Subcutaneous adipose tissue (tissue), 4 donors: ENCODE results near the gene FUT1. TPM values are rescaled to one million over a fixed set of nuclear protein-coding genes. Genes with fewer than 3 reads are reported as not detected.

ENCODE experiments used
- total RNA-seq, 4 donors: library from RNA; depleted of rRNA; stranded (reverse); fragments of >200 nt; gene quantifications; one replicate each; pipeline ENCODE4 v1.1.0, GENCODE V29; 2016
- TF ChIP-seq, protein P1 (sequence below): fragments of 450-650 bp; IDR thresholded peaks from one replicate; pipeline ENCODE4 v1.5.1; 2016; ENCODE audit warnings: low read depth, mild to moderate bottlenecking, control low read depth, antibody characterized with exemption, moderate library complexity

FUT1 gene
- total RNA-seq, 4 donors from 2014 or later = 1.0 to 7.2 (median 4.4) TPM

DNA sequence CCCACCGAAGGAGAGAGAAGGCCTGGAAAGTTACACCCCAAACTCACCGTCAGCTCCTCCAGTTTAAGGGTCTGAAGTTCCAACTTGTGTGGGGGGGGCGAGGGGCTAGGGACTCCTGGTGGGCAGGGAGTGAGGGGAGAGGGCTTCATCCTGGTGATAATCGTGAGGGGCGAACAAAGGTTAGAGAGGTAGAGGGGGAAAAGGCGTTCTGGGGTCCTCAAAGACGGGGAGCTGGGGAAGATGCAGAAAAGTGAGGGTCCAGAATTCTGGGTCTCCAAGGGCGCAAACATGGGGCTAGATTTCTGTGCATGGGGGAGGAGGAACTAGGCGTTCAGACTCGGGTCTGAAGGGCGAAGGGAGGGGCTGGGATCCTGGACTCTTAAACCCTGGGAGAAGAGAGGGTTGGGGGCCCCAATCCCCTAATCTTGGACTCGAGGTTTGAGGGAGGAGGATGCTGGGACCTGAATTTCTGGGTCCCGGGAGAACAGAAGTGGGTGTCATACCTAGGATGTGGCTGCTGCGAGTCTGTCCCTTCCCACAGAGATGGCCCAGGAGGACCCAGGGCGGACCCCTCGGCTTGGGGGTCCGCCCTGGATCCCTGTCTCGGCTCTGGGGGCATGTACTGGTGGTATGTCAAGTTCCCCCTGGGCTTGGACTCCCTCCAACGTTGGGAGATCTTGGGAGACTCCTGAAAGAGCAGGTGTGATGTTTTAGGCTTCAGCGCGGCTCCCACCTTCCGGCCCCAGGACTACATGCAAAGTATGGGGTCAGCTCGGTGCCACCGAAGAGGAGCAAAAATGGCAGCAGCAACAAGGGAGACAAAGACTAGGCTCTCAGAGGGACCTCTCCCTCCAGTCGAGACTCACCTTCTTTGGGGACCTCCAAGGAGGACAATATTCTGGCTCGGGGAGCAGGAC, 37.4 kb downstream of the FUT1 start:
- TF ChIP-seq, protein P1, sequence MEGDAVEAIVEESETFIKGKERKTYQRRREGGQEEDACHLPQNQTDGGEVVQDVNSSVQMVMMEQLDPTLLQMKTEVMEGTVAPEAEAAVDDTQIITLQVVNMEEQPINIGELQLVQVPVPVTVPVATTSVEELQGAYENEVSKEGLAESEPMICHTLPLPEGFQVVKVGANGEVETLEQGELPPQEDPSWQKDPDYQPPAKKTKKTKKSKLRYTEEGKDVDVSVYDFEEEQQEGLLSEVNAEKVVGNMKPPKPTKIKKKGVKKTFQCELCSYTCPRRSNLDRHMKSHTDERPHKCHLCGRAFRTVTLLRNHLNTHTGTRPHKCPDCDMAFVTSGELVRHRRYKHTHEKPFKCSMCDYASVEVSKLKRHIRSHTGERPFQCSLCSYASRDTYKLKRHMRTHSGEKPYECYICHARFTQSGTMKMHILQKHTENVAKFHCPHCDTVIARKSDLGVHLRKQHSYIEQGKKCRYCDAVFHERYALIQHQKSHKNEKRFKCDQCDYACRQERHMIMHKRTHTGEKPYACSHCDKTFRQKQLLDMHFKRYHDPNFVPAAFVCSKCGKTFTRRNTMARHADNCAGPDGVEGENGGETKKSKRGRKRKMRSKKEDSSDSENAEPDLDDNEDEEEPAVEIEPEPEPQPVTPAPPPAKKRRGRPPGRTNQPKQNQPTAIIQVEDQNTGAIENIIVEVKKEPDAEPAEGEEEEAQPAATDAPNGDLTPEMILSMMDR = no peak

DNA sequence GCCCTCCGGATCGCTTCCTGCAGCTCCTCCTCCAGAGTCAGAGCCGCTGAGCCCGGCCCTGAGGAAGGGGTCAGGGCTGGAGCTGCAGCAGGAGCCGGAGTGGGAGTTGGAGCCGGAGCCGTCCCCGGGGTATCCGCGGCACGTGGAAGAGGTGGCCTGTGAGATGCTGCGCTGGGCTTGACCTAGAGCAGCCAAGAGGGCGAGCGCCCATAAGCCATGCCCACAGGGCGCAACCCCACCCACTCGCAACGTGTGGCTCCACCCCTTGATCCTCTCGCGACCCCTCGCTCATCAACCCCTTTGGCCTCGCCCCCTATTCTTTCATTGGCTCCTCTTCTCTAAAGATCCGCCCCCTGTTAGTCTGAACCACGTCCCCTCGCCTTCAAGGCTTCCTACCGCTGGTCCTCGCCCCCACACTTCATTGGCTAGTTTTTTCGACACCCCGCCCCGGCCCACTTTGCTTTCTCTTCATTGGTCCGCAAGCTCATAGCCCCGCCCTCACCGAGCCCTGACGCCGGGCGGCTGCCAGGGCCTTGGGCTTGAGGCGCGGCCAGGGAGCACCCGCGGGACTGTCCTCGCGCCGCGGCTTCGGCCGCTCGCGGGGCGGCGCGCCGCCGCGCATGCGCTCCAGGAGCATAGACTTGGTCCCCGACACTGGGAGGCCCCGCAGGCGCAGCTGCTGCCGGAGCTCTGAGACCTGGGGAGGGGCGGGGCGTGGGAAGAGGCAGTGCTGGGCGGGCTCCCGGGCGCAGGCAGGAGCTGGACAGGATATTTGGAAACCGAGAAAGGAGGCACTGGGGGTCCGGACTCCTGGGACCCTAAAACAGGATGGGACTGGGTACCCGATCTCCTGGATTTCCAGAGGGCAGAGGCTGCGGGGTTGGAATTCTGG, 38.3 kb downstream of the FUT1 start:
- TF ChIP-seq, protein P1 = no peak

DNA sequence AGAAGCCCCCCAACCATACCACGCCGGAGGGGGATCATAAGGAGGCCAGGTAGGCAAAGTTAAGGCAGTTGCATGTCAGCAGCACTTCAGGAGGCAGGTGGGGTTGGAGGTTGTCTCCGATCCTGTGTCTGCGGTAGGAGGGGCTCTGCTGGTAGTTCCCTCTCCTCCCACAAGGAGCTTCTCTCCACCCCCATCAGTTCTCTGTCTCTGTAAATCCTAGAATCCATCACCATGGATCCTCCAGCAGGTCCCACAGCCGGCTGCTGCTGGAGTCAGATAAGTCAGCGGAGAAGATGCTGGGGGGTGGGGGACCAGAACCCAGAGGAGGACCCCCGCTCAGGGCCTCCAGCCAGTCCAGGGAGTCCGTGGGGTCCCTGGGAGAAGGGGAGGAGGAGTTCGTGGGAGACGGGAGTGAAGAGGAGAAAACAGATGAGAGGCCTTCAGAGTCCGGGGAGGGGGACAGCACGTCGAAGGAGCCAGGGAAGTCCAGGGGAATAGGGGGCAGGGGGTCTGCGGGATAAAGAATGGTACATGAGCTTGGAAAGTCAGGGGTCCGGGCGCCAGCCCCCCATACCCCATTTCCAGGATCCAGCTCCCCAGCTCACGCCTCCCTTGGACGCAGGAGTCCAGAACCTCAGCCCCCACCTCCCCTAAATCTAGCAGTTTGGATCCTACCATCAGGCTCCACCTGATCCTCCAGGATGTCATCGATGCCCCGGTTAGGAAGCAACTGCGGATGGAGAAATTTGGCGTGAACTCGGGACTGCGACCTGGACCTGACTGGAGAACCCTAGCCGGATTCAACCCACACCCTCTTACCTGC, 39.2 kb downstream of the FUT1 start:
- TF ChIP-seq, protein P1 = no peak

DNA sequence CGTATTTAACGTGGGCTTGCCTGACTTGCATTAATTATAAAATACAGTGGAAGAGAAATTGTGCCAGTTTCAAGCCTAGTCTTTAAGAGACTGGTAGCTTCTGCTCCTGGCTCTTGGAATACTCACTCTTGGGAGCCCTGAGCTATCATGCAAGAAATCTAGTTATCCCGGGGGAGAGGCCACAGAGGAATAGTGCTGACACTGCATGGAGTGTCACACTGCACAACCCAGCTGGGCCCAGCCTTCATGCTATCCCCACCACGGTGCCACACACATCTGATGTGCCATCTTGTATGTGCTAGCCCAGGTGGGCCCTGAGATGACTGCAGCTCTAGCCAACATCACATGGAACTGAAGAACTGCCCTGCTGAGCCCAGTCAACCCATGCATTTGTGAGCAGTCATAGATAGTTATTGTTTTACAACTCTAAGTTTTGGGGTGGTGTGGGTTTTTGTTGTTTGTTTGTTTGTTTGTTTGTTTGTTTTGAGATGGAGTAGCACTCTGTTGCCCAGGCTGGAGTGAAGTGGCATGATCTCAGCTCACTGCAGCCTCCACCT, 41.3 kb downstream of the FUT1 start:
- TF ChIP-seq, protein P1 = no peak

DNA sequence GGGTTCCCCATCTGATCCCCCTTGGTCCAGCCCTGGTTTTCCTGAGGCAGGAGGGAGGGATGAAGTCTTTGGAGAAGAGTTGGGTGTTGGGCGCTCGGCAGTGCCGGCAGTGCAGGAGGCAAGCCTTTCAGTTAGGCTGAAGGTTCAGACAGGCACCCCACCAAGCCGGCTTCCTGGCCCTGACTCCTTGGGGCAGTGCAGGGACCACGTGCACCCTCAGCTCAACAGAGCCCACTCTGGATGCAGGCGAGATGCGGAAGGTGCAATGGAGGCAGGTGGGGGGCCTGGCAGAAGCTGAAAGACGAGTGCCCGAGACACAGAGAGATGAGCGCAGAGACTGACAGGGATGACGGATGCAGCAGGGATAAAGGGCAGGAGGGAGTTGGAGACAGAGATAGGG, 44.0 kb downstream of the FUT1 start:
- TF ChIP-seq, protein P1 = no peak

DNA sequence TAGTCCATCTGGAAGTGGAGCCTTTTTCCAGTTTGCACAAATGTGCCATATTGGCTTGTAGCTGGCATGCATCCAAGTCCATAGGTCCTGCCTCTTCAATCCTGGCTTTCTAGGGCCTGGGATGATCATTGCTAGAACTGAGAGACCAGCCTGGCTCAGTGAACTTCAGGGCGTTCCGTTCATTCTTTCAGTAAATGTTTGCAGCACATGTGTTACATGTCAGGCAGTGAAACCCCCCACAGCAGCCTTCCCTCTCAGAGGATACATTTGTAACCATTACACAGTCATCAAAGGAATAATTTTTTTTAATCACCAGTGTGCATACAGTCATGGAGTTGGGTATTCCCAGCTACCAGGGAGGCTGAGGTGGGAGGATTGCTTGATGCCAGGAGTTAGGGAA, 47.0 kb downstream of the FUT1 start:
- TF ChIP-seq, protein P1 = no peak
